Thyroid gland (tissue), 4 donors: Measurements from ENCODE around the gene SOX13.

Source experiments
- CTCF ChIP-seq, 6 experiments: fragments of 200-600 bp in 3 of 6; fragments of 450-650 bp in 3 of 6; sonication (generic) in 3 of 6; IDR thresholded peaks; one replicate each; pipeline ENCODE4 v1.5.1; 2016 to 2019; ENCODE audit warnings: antibody characterized with exemption in 6 of 6, mild to moderate bottlenecking in 2 of 6, inconsistent platforms in 1 of 6, moderate library complexity in 1 of 6
- POLR2A ChIP-seq, 2 donors: fragments of 450-650 bp; IDR thresholded peaks; one replicate each; pipeline ENCODE4 v1.6.1; 2017; ENCODE audit warnings: antibody characterized with exemption in 2 of 2, mild to moderate bottlenecking in 2 of 2, moderate library complexity in 1 of 2

GRCh38 chr1:204167730-204168129 lies 94.8 kb downstream of the SOX13 start:
- TF ChIP-seq CTCF (IDR thresholded peaks at IDR 0.05): no peak
- TF ChIP-seq POLR2A (IDR thresholded peaks at IDR 0.05): no peak
